Gastroesophageal sphincter (tissue), 4 donors: Measurements from ENCODE around the gene APMAP. TPM values are rescaled to one million over a fixed set of nuclear protein-coding genes. Genes with fewer than 3 reads are reported as not detected.
A peak's percentile ranks its signal among the peaks of the same experiment; 100 is the strongest.

ENCODE experiments used
- ATAC-seq: fragments of 150-250 bp; one replicate; pipeline ENCODE4 v1.9.1; 2016; ENCODE audit warnings: mild to moderate bottlenecking, moderate library complexity
- H3K27ac ChIP-seq, 4 donors: fragments of 200-600 bp; sonication (generic) in 3 of 4; 1 replicate in 3 of 4; 2 replicates in 1 of 4; pipeline ENCODE4 v1.5.1; 2016 to 2019
- H3K27me3 ChIP-seq: fragments of 200-600 bp; sonication (generic); one replicate; pipeline ENCODE4 v1.5.1; 2019
- H3K36me3 ChIP-seq, 2 donors: fragments of 200-600 bp; sonication (generic); one replicate each; pipeline ENCODE4 v1.5.1; 2019; ENCODE audit warnings: control low read depth in 1 of 2
- H3K4me1 ChIP-seq, 3 donors: fragments of 200-600 bp; sonication (generic); 1 replicate in 2 of 3; 2 replicates in 1 of 3; pipeline ENCODE4 v1.5.1; 2016 to 2019; ENCODE audit warnings: control low read depth in 2 of 3
- H3K4me3 ChIP-seq, 2 donors: fragments of 200-600 bp; sonication (generic); one replicate each; pipeline ENCODE4 v1.5.1; 2019; ENCODE audit warnings: mild to moderate bottlenecking in 1 of 2, moderate library complexity in 1 of 2
- H3K9me3 ChIP-seq, 3 donors: fragments of 200-600 bp; sonication (generic); one replicate each; pipeline ENCODE4 v1.5.1; 2017 to 2019; ENCODE audit warnings: control low read depth in 2 of 3
- CTCF ChIP-seq, 4 experiments: fragments of 200-600 bp in 2 of 4; fragments of 450-650 bp in 2 of 4; sonication (generic) in 1 of 4; IDR thresholded peaks; one replicate each; pipeline ENCODE4 v1.5.1; 2017 to 2019; ENCODE audit warnings: antibody characterized with exemption in 4 of 4, mild to moderate bottlenecking in 2 of 4, moderate library complexity in 2 of 4
- EP300 ChIP-seq: sonication (generic); formaldehyde crosslinking; IDR thresholded peaks from one replicate; pipeline ENCODE4 v1.6.1; 2017; ENCODE audit warnings: antibody characterized with exemption, mild to moderate bottlenecking
- POLR2A ChIP-seq, 2 donors: fragments of 450-650 bp; IDR thresholded peaks; one replicate each; pipeline ENCODE4 v1.6.1; 2017; ENCODE audit warnings: antibody characterized with exemption in 2 of 2, mild to moderate bottlenecking in 2 of 2, moderate library complexity in 1 of 2
- POLR2AphosphoS5 ChIP-seq: sonication (generic); formaldehyde crosslinking; IDR thresholded peaks from one replicate; pipeline ENCODE4 v1.6.1; 2017; ENCODE audit warnings: antibody characterized with exemption
- WGBS, 2 donors: methylation state at CpG; one replicate each; pipeline ENCODE4 v1.1.5; 2018; ENCODE audit warnings: low coverage in 1 of 2; 5-methylcytosine and 5-hydroxymethylcytosine counted together
- total RNA-seq, 4 donors: library from RNA; depleted of rRNA; stranded (reverse); fragments of >200 nt; gene quantifications; one replicate each; pipeline ENCODE4 v1.1.0, GENCODE V29; 2016

The APMAP gene
- total RNA-seq, 4 donors from 2014 or later: 24.3 to 46.8 (median 35.9) TPM

DNA sequence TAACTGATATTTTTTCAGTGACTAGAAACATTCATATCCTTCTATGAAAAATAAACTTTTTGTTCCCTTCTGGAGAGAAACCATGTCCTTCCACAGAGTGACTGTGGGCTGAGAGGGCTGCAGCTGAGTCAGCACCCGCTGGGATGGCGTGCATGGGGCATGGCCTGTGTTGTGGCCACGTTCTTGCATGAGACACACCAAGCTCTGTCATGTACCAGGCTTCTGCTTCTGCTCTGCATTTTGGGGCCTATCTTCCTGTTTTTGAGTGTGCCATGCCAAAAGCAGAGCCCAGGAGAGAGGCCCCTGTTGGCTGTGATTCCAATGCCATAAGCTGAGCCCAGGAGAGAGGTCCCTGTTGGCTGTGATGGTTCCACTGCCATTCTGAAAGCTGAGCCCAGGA lies 10.8 kb downstream of the APMAP start:
- Histone ChIP-seq H3K9me3 (no peaks in the 10 kb centered on the region), H3K4me1 (peaks cover 0 to 25% (median 0%) of the 10 kb centered on the region in 3 donors), H3K4me3 (no peak overlapping the region), H3K36me3 (peaks cover 0 to 65% of the 10 kb centered on the region in 2 donors), H3K27ac (no peak overlapping the region), H3K27me3 (no peaks in the 10 kb centered on the region)
- ATAC-seq: peak; percentile 66
- no peak for TF ChIP-seq EP300
- no peak for TF ChIP-seq POLR2A (IDR thresholded peaks at IDR 0.05)
- TF ChIP-seq CTCF (IDR thresholded peaks at IDR 0.05): no peak
- TF ChIP-seq POLR2AphosphoS5: no peak
- 87% methylated on average over 3 of the region's 3 CpGs; no CpG with 5 or more reads in 1 of the 2 donors for WGBS, 2 donors

DNA sequence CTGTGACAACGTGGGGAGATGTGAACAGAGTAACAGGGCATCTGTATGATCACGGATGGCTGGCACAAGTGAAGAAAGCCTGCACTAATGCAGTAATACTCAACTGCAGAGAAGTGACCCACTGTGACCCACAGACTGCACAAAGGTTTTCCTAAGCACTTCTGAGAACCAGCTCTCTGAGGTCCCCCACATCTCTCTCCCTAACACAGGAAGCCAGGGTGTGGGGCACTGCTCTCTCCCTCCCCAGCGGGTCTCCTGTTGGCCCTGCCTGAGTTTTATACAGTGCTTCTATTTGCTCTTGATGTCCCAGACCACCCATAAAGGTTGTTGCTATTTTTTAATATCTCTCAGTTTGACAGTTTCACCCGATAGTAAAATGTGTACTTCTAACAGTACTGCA lies 11.3 kb downstream of the APMAP start:
- ATAC-seq: no peak
- Histone ChIP-seq H3K36me3 (peaks cover 0 to 70% of the 10 kb centered on the region in 2 donors), H3K27ac (no peak overlapping the region), H3K9me3 (no peaks in the 10 kb centered on the region), H3K4me3 (no peak overlapping the region), H3K4me1 (peaks cover 0 to 25% (median 0%) of the 10 kb centered on the region in 3 donors), H3K27me3 (no peaks in the 10 kb centered on the region)
- TF ChIP-seq EP300 (no peak), POLR2A (IDR thresholded peaks at IDR 0.05) (no peak), POLR2AphosphoS5 (no peak), CTCF (IDR thresholded peaks at IDR 0.05) (no peak)
- 67 to 75% methylated on average over 2 to 3 of the region's 4 CpGs for WGBS, 2 donors

- WGBS, 2 donors: 81 to 100% methylated on average over 1 to 7 of the region's 34 CpGs
- H3K27ac ChIP-seq: no peak overlapping the region
- ATAC-seq: no peak
- TF ChIP-seq POLR2A (IDR thresholded peaks at IDR 0.05) (no peak), CTCF (IDR thresholded peaks at IDR 0.05) (no peak), EP300 (no peak), POLR2AphosphoS5 (no peak)
- no peaks in the 10 kb centered on the region for H3K9me3 ChIP-seq
- H3K4me1 ChIP-seq: peaks cover 0 to 20% (median 0%) of the 10 kb centered on the region in 3 donors
- H3K27me3 ChIP-seq: no peaks in the 10 kb centered on the region
- no peak overlapping the region for H3K4me3 ChIP-seq
- H3K36me3 ChIP-seq: peaks cover 0 to 75% of the 10 kb centered on the region in 2 donors
Measured at GRCh38 chr20:24980291-24981053, 12.1 kb downstream of the APMAP start.

- no peaks in the 10 kb centered on the region for H3K27me3 ChIP-seq
- peaks cover 0 to 75% of the 10 kb centered on the region in 2 donors for H3K36me3 ChIP-seq
- 91 to 92% methylated on average over 9 to 10 of the region's 15 CpGs for WGBS, 2 donors
- H3K4me1 ChIP-seq: peaks cover 0 to 13% (median 0%) of the 10 kb centered on the region in 3 donors
- no peak overlapping the region for H3K4me3 ChIP-seq
- ATAC-seq: no peak
- H3K27ac ChIP-seq: no peak overlapping the region
- H3K9me3 ChIP-seq: no peaks in the 10 kb centered on the region
- no peak for TF ChIP-seq CTCF (IDR thresholded peaks at IDR 0.05)
- TF ChIP-seq EP300: no peak
- no peak for TF ChIP-seq POLR2A (IDR thresholded peaks at IDR 0.05)
- no peak for TF ChIP-seq POLR2AphosphoS5
Measured at GRCh38 chr20:24979036-24979960, 13.3 kb downstream of the APMAP start.
